ENCODE measurements around the gene ADPRM.
"Not testable (repeated sequence)": the region's sequence is repeated elsewhere in the genome, so short reads cannot be mapped to it uniquely, and the experiment has no call there.

Gene ADPRM

DNA sequence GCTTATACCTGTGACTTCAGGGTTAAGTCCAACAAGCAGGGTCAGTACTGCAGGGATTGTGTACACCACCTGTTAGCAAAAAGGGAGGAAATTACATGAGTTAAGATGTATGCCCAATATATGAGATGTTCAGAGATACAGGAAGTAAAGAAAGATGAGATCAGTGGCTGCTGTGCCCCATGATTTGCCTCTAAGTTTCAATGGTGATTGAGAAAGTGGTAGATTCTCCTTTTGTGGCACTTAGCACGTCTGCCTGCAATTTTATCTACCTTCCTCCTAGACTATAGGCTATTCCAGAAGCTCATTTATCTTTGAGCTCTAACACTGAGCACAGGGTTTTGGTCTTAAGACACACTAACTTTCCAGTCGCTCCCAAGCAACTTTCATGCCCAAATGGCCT, 28.8 kb downstream of the ADPRM start:
- Histone ChIP-seq H3K36me3 (ENCODE audit: control insufficient read depth, insufficient read depth, low read length) (no peaks in the 10 kb centered on the region), H3K27ac (ENCODE audit: insufficient read depth, low read length, poor library complexity, severe bottlenecking) (no peak overlapping the region), H3K4me3 (ENCODE audit: insufficient read depth, low read depth, low read length, poor library complexity, severe bottlenecking) (no peak overlapping the region), H3K27me3 (replicated peaks; ENCODE audit: control insufficient read depth, insufficient read depth, low read length, poor library complexity, severe bottlenecking) (no peaks in the 10 kb centered on the region), H3K9me3 (ENCODE audit: control insufficient read depth, low read length) (no peaks in the 10 kb centered on the region), H3K4me1 (ENCODE audit: control insufficient read depth, insufficient read depth, low read length, poor library complexity, severe bottlenecking) (peaks cover 3% of the 10 kb centered on the region)
- DNase-seq = no peak

DNA sequence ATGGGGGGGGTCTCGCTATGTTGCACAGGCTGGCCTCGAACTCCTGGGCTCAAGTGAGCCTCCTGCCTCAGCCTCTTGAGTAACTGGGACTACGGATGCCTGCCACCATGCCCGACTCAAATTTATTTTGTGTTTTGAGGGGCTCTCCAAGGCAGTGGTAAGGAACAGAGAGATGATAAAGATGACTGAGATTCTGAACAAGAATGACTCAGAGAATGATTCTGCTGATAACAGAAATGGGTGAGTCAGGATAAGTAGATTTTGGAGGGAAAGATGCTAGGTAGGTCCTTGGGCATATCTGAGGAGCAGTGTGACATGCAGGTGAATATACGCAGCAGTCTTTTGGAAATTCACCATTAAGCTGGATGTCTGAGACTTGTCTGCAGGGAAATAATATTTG, 29.8 kb downstream of the ADPRM start:
- no peak for DNase-seq
- Histone ChIP-seq H3K27me3 (replicated peaks; ENCODE audit: control insufficient read depth, insufficient read depth, low read length, poor library complexity, severe bottlenecking) (no peaks in the 10 kb centered on the region), H3K9me3 (ENCODE audit: control insufficient read depth, low read length) (no peaks in the 10 kb centered on the region), H3K4me1 (ENCODE audit: control insufficient read depth, insufficient read depth, low read length, poor library complexity, severe bottlenecking) (peaks cover 3% of the 10 kb centered on the region), H3K27ac (ENCODE audit: insufficient read depth, low read length, poor library complexity, severe bottlenecking) (no peak overlapping the region), H3K36me3 (ENCODE audit: control insufficient read depth, insufficient read depth, low read length) (no peaks in the 10 kb centered on the region), H3K4me3 (ENCODE audit: insufficient read depth, low read depth, low read length, poor library complexity, severe bottlenecking) (no peak overlapping the region)

- Histone ChIP-seq H3K27ac (ENCODE audit: insufficient read depth, low read length, poor library complexity, severe bottlenecking) (no peak overlapping the region), H3K4me3 (ENCODE audit: insufficient read depth, low read depth, low read length, poor library complexity, severe bottlenecking) (no peak overlapping the region), H3K27me3 (replicated peaks; ENCODE audit: control insufficient read depth, insufficient read depth, low read length, poor library complexity, severe bottlenecking) (no peaks in the 10 kb centered on the region), H3K9me3 (ENCODE audit: control insufficient read depth, low read length) (no peaks in the 10 kb centered on the region), H3K4me1 (ENCODE audit: control insufficient read depth, insufficient read depth, low read length, poor library complexity, severe bottlenecking) (peaks cover 3% of the 10 kb centered on the region), H3K36me3 (ENCODE audit: control insufficient read depth, insufficient read depth, low read length) (no peaks in the 10 kb centered on the region)
- DNase-seq = no peak
Measured at GRCh38 chr17:10728331-10728892, 31.0 kb downstream of the ADPRM start.

- Histone ChIP-seq H3K9me3 (ENCODE audit: control insufficient read depth, low read length) (no peaks in the 10 kb centered on the region), H3K4me1 (ENCODE audit: control insufficient read depth, insufficient read depth, low read length, poor library complexity, severe bottlenecking) (peaks cover 3% of the 10 kb centered on the region), H3K27me3 (replicated peaks; ENCODE audit: control insufficient read depth, insufficient read depth, low read length, poor library complexity, severe bottlenecking) (no peaks in the 10 kb centered on the region), H3K4me3 (ENCODE audit: insufficient read depth, low read depth, low read length, poor library complexity, severe bottlenecking) (peak within 1 kb of the TSS; percentile 73), H3K36me3 (ENCODE audit: control insufficient read depth, insufficient read depth, low read length) (no peaks in the 10 kb centered on the region), H3K27ac (ENCODE audit: insufficient read depth, low read length, poor library complexity, severe bottlenecking) (no peak within 1 kb of the TSS)
- peak in 2 of 3 donors; percentile 2 to 4 for DNase-seq
Measured at GRCh38 chr17:10729334-10730193, 32.2 kb downstream of the ADPRM start, which contains the start of gene TMEM220. Gene TMEM220, minus strand, starts transcription at chr17:10730023. Its CDS starts 172 bp downstream, at chr17:10729851.

- H3K27me3 ChIP-seq (replicated peaks; ENCODE audit: control insufficient read depth, insufficient read depth, low read length, poor library complexity, severe bottlenecking); H3K27ac ChIP-seq (ENCODE audit: insufficient read depth, low read length, poor library complexity, severe bottlenecking); H3K9me3 ChIP-seq (ENCODE audit: control insufficient read depth, low read length); DNase-seq; H3K36me3 ChIP-seq (ENCODE audit: control insufficient read depth, insufficient read depth, low read length); H3K4me1 ChIP-seq (ENCODE audit: control insufficient read depth, insufficient read depth, low read length, poor library complexity, severe bottlenecking): not testable (repeated sequence)
- H3K4me3 ChIP-seq (ENCODE audit: insufficient read depth, low read depth, low read length, poor library complexity, severe bottlenecking) = peak overlapping the region; percentile 73
Measured at GRCh38 chr17:10730247-10730646, 32.9 kb downstream of the ADPRM start.

- no peak overlapping the region for H3K4me3 ChIP-seq (ENCODE audit: insufficient read depth, low read depth, low read length, poor library complexity, severe bottlenecking)
- no peaks in the 10 kb centered on the region for H3K27me3 ChIP-seq (replicated peaks; ENCODE audit: control insufficient read depth, insufficient read depth, low read length, poor library complexity, severe bottlenecking)
- H3K9me3 ChIP-seq (ENCODE audit: control insufficient read depth, low read length) = no peaks in the 10 kb centered on the region
- no peaks in the 10 kb centered on the region for H3K36me3 ChIP-seq (ENCODE audit: control insufficient read depth, insufficient read depth, low read length)
- H3K4me1 ChIP-seq (ENCODE audit: control insufficient read depth, insufficient read depth, low read length, poor library complexity, severe bottlenecking) = peaks cover 3% of the 10 kb centered on the region
- DNase-seq = no peak
- H3K27ac ChIP-seq (ENCODE audit: insufficient read depth, low read length, poor library complexity, severe bottlenecking) = no peak overlapping the region
Measured at GRCh38 chr17:10731408-10731879, 34.0 kb downstream of the ADPRM start.

DNA sequence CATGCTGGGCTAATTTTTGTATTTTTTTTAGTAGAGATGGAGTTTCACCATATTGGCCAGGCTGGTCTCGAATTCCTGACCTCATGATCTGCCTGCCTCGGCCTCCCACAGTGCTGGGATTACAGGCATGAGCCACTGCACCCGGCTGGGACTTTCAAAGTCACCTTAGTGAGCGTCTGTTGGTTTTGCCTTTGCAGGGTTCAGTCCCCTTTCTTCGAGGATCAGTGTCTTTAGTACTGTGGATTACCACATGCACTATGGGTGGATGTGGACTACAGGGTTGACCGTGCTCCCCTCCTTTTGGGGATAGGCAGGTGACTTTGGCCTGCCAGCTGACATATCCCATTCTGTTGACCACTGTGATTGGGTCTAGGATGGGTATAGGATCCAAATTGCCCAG, 34.7 kb downstream of the ADPRM start:
- not testable (repeated sequence) for DNase-seq

GRCh38 chr17:10733666-10734065, 36.3 kb downstream of the ADPRM start:
- no peak for DNase-seq
- Histone ChIP-seq H3K27ac (ENCODE audit: insufficient read depth, low read length, poor library complexity, severe bottlenecking) (no peak overlapping the region), H3K9me3 (ENCODE audit: control insufficient read depth, low read length) (no peaks in the 10 kb centered on the region), H3K4me3 (ENCODE audit: insufficient read depth, low read depth, low read length, poor library complexity, severe bottlenecking) (no peak overlapping the region), H3K36me3 (ENCODE audit: control insufficient read depth, insufficient read depth, low read length) (no peaks in the 10 kb centered on the region), H3K4me1 (ENCODE audit: control insufficient read depth, insufficient read depth, low read length, poor library complexity, severe bottlenecking) (peaks cover 3% of the 10 kb centered on the region), H3K27me3 (replicated peaks; ENCODE audit: control insufficient read depth, insufficient read depth, low read length, poor library complexity, severe bottlenecking) (no peaks in the 10 kb centered on the region)

More for the DNA sequence above, 34.7 kb downstream of the ADPRM start:
- not testable (repeated sequence) for H3K4me1 ChIP-seq (ENCODE audit: control insufficient read depth, insufficient read depth, low read length, poor library complexity, severe bottlenecking); H3K27me3 ChIP-seq (replicated peaks; ENCODE audit: control insufficient read depth, insufficient read depth, low read length, poor library complexity, severe bottlenecking); H3K27ac ChIP-seq (ENCODE audit: insufficient read depth, low read length, poor library complexity, severe bottlenecking); H3K4me3 ChIP-seq (ENCODE audit: insufficient read depth, low read depth, low read length, poor library complexity, severe bottlenecking); H3K9me3 ChIP-seq (ENCODE audit: control insufficient read depth, low read length); H3K36me3 ChIP-seq (ENCODE audit: control insufficient read depth, insufficient read depth, low read length)

DNA sequence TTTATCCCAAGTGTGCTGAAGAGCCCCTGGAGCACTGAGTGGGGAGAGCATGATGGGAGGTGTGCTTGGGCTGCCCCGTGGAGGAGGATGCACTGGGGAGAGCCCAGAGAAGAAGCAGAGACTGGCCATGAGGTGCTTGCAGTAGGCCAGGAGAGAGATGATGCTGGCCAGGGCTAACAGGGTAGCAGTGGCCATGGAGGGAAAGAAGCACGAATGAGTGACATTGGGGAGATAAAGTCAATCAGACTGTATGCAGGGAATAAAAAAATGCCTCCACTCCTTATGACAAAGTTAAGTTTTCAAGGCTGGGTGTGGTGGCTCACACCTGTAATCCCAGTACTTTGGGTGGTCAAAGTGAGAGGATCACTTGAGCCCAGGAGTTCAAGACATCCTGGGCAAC, 37.9 kb downstream of the ADPRM start:
- no peak overlapping the region for H3K27ac ChIP-seq (ENCODE audit: insufficient read depth, low read length, poor library complexity, severe bottlenecking)
- H3K4me3 ChIP-seq (ENCODE audit: insufficient read depth, low read depth, low read length, poor library complexity, severe bottlenecking) = no peak overlapping the region
- DNase-seq = no peak
- H3K36me3 ChIP-seq (ENCODE audit: control insufficient read depth, insufficient read depth, low read length) = no peaks in the 10 kb centered on the region
- H3K4me1 ChIP-seq (ENCODE audit: control insufficient read depth, insufficient read depth, low read length, poor library complexity, severe bottlenecking) = no peaks in the 10 kb centered on the region
- no peaks in the 10 kb centered on the region for H3K27me3 ChIP-seq (replicated peaks; ENCODE audit: control insufficient read depth, insufficient read depth, low read length, poor library complexity, severe bottlenecking)
- H3K9me3 ChIP-seq (ENCODE audit: control insufficient read depth, low read length) = no peaks in the 10 kb centered on the region

DNA sequence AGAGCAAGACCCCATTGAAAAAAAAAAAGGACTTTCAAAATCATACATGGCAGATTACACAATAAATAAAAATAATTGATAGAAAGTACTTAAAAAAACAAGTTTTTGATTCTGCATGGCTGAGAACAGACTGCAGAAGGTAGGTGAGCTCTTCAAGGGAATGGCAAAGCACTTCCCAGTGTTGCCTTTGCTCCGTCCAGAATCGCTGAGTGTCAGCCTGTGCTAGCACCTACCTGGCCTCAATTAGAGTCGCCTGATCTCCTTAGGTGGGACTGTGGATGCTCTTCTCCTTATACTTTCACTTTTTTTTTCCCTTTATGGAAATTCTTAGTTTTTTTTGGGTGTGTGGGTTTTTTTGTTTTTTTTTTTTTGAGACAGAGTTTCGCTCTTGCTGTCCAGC, 38.4 kb downstream of the ADPRM start:
- DNase-seq = no peak
- no peaks in the 10 kb centered on the region for H3K9me3 ChIP-seq (ENCODE audit: control insufficient read depth, low read length)
- H3K27ac ChIP-seq (ENCODE audit: insufficient read depth, low read length, poor library complexity, severe bottlenecking) = no peak overlapping the region
- H3K27me3 ChIP-seq (replicated peaks; ENCODE audit: control insufficient read depth, insufficient read depth, low read length, poor library complexity, severe bottlenecking) = no peaks in the 10 kb centered on the region
- no peaks in the 10 kb centered on the region for H3K4me1 ChIP-seq (ENCODE audit: control insufficient read depth, insufficient read depth, low read length, poor library complexity, severe bottlenecking)
- H3K4me3 ChIP-seq (ENCODE audit: insufficient read depth, low read depth, low read length, poor library complexity, severe bottlenecking) = no peak overlapping the region
- H3K36me3 ChIP-seq (ENCODE audit: control insufficient read depth, insufficient read depth, low read length) = no peaks in the 10 kb centered on the region

Data from effector memory CD4-positive, alpha-beta T cell (primary cell).